ENCODE measurements around the gene SEC14L1. TPM values are rescaled to one million over a fixed set of nuclear protein-coding genes. Genes with fewer than 3 reads are reported as not detected.

SEC14L1 gene
- total RNA-seq, 1 donor from 2014 or later, result 144 TPM

GRCh38 chr17:77228816-77229215, 88.0 kb downstream of the SEC14L1 start:
- TF ChIP-seq CTCF (IDR thresholded peaks at IDR 0.05), result no peak
- intact Hi-C loops (cut with DNase I), result no loop called here
- DNase-seq (no peak), ATAC-seq (no peak)
- H3K4me3 ChIP-seq, result no peak overlapping the region
- H3K36me3 ChIP-seq, result no peaks in the 10 kb centered on the region
- no peaks in the 10 kb centered on the region for H3K27me3 ChIP-seq
- H3K27ac ChIP-seq, result no peak overlapping the region
- no peaks in the 10 kb centered on the region for H3K9me3 ChIP-seq
- no peaks in the 10 kb centered on the region for H3K4me1 ChIP-seq

GRCh38 chr17:77229786-77230435, 89.1 kb downstream of the SEC14L1 start:
- H3K9me3 ChIP-seq, result no peaks in the 10 kb centered on the region
- no peaks in the 10 kb centered on the region for H3K36me3 ChIP-seq
- H3K4me1 ChIP-seq, result peaks cover 9% of the 10 kb centered on the region
- no peak overlapping the region for H3K27ac ChIP-seq
- H3K27me3 ChIP-seq, result no peaks in the 10 kb centered on the region
- ATAC-seq, result no peak
- no peak for TF ChIP-seq CTCF (IDR thresholded peaks at IDR 0.05)
- H3K4me3 ChIP-seq, result no peak overlapping the region
- intact Hi-C loops (cut with DNase I), result no loop called here
- no peak for DNase-seq

GRCh38 chr17:77230436-77230830, 89.7 kb downstream of the SEC14L1 start:
- ATAC-seq (no peak), DNase-seq (no peak)
- H3K27ac ChIP-seq, result no peak overlapping the region
- H3K4me1 ChIP-seq, result peaks cover 14% of the 10 kb centered on the region
- H3K4me3 ChIP-seq, result no peak overlapping the region
- H3K9me3 ChIP-seq, result no peaks in the 10 kb centered on the region
- TF ChIP-seq CTCF (IDR thresholded peaks at IDR 0.05), result no peak
- no peaks in the 10 kb centered on the region for H3K27me3 ChIP-seq
- intact Hi-C loops (cut with DNase I), result no loop called here
- H3K36me3 ChIP-seq, result no peaks in the 10 kb centered on the region

- ATAC-seq, result no peak
- H3K9me3 ChIP-seq, result no peaks in the 10 kb centered on the region
- intact Hi-C loops (cut with DNase I), result no loop called here
- no peak for DNase-seq
- no peak overlapping the region for H3K27ac ChIP-seq
- H3K27me3 ChIP-seq, result no peaks in the 10 kb centered on the region
- peaks cover 18% of the 10 kb centered on the region for H3K4me1 ChIP-seq
- no peak overlapping the region for H3K4me3 ChIP-seq
- no peaks in the 10 kb centered on the region for H3K36me3 ChIP-seq
- TF ChIP-seq CTCF (IDR thresholded peaks at IDR 0.05), result no peak
These were observed 90.5 kb downstream of the SEC14L1 start for GRCh38 chr17:77231076-77231871.

- DNase-seq (no peak), ATAC-seq (no peak)
- Histone ChIP-seq H3K27me3 (no peaks in the 10 kb centered on the region), H3K27ac (no peak overlapping the region), H3K4me1 (peaks cover 18% of the 10 kb centered on the region), H3K9me3 (no peaks in the 10 kb centered on the region), H3K4me3 (no peak overlapping the region), H3K36me3 (no peaks in the 10 kb centered on the region)
- TF ChIP-seq CTCF (IDR thresholded peaks at IDR 0.05), result no peak
- intact Hi-C loops (cut with DNase I), result no loop called here
These were observed 92.4 kb downstream of the SEC14L1 start for GRCh38 chr17:77233127-77233526.

Data from upper lobe of right lung (tissue), 1 donor.